Superior temporal gyrus (tissue), 1 donor: ENCODE results near the gene POU1F1.
A peak's percentile ranks its signal among the peaks of the same experiment; 100 is the strongest.
"Not testable (repeated sequence)": the region's sequence is repeated elsewhere in the genome, so short reads cannot be mapped to it uniquely, and the experiment has no call there.

Experiments used
- DNase-seq: peaks from one replicate; pipeline ENCODE4 v3.0.0-alpha.2; 2016; ENCODE audit errors: extremely low spot score

POU1F1 gene

DNA sequence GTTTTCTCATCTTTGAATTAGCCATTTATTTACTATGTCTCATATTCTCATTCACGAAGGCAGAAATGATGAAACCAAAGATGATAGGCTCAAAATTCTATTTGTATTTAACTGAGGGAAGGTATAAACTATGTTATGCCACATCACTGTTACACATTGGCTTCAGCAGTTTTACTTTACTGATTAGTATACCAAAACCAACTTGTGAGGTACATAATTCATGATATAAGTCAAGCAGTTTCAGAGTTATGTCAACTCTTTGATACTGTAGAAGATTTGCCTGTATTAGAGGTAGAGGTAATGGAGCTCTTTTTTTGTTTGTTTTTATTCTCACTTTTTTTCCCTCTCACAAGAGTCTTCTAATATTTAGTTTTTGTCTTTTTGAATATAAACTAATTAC, 26.4 kb downstream of the POU1F1 start:
- no peak for DNase-seq

DNA sequence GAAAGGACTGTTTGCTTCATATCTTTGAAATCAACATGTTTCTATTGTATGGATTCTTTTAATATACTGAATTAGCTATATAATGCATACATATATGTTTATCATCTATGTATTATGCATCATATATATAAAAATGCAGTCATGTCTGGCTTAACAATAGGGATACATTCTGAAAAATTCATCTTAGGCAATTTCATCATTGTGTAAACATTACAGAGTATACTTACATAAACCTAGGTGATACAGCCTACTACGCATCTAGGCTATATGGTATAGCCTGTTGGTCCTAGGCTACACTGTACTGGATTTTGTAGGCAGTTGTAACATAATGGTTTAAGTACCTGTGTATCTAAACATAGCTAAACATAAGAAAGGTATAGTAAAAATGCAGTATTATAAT, 27.6 kb downstream of the POU1F1 start:
- no peak for DNase-seq

DNA sequence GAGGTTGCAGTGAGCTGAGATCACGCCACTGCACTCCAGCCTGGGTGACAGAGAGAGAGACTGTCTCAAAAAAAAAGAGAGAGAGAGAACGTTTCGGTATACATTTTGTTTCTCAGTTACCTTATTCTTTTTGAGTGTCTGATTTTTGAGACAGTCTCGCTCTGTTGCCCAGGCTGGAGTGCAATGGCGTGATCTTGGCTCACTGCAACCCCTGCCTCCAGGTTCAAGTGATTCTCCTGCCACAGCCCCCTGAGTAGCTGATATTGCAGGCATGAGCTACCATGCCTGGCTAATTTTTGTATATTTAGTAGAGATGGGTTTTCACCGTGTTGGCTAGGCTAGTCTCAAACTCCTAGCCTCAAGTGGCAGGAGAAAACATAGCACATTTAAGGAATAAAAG, 28.2 kb downstream of the POU1F1 start:
- not testable (repeated sequence) for DNase-seq

DNA sequence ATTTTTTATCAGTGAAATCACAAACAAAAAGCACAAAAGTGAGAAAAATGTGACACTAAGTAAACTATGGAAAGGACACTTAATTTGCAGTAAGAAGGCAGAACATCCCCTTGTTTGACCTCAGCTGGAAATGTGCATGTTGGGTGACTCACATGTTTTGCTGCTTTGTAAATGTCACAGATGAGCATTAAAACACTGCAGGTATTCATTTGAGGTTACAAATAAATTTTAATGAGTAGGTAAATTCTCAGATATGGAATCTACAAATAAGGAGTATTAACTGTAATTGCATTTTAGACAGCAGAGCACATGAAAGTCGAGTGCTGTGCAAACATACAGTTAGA, 29.0 kb downstream of the POU1F1 start:
- DNase-seq = no peak

DNA sequence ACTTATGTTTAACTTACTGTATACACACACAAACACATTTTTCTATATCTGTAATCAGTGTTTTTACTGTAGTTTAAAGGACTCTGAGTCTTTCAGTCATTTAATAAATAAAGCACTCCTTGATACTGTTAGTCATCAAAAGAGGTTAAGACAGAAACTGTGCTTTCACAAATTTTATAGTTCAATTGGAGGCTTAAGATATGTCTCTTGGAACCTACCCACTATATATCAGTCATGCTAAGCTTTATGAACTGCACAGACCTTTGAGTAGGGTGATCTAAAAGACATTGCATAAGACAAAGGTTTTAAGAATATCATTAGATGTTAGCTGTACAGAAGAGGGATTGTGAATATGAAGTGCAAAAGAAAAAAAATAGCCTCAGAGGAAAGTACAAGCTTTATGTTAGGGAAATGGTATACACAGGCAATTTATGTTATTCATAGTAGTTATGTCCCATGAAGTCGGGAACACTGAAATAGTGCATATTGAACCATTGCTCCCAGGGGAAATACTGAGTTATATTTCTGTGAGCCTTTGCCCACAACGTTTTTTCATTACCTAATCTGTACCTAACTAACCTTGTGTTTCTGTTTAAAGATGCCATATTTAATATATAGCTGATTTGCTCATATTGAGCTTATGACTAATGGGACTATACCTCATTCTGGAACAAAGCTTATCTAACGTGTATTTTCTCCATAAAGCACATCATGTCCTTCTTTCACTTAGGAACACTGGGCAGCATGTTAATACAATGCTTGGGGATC, 29.5 kb downstream of the POU1F1 start:
- DNase-seq = no peak

DNA sequence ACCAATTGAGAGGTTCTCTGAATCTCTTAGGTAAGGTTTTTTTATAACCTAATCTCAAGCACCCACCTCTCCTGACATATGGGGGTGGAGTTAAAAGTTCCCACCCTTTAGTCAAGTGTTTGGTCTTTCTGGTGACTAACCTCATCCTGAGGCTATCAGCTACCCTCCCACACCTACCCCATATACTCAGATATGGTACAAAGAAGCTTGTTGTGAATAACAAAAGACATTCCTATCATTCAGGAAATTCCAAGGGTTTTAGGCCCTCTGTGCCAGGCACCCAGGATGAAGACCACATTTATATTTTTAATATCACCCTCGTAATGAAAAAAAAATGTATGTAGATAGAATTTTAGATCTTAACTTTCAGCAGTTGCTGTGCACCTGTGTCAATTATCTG, 40.3 kb downstream of the POU1F1 start:
- DNase-seq = no peak

DNA sequence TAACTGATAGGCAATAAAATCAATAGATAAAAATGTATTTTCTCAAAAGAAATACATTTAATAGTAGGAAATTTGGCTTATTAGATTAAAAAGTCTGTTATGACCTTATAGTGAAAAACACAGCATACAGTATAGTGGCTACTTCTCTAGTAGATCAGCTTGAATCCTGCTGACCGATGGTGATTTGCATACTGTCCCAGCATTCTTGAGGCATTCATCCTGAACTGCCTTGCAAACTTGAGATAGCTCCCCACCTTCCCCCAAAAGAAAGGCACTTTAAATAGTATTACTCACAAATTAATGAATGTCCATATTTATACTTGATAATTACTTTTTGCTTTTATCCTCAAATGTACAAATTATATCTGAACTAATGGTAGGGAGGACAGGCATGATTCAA, 42.6 kb downstream of the POU1F1 start:
- DNase-seq = no peak

DNA sequence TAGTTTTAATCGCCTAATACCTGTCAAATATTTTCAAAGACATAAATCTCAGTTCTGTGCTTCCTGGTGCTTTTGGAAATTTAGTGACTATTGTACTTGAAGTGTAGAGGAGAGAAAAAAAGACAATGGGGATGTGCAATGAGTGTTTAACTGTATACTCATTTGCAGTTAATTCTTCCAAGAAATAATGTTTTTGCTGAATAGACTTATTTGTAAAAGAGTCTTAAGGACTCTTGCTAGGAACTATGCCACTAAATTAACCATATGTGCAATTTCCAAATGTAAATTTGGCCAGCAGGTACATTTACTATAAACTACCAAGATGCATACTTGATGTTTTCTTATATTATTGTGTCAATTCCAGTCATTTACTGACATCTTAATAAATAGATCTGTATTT, 47.3 kb downstream of the POU1F1 start:
- DNase-seq = no peak

DNA sequence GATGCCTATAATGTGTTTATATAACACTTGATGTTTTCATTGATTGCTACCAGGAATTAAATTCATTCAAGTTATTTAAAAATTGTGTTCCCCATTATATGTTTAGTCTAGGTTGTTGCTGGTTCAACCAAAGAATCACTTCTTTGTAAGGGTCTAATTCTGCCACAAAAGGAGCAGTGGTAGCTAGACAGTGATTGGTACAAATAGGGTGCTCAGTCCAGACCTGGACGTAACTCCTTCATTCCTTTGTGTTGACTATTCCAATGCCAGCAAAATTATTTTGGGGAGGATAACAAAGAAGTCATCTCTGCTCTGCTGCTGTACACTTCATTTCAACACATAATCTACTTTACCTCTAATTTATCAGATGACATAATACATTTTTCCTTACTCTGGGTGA, 48.1 kb downstream of the POU1F1 start:
- no peak for DNase-seq

DNA sequence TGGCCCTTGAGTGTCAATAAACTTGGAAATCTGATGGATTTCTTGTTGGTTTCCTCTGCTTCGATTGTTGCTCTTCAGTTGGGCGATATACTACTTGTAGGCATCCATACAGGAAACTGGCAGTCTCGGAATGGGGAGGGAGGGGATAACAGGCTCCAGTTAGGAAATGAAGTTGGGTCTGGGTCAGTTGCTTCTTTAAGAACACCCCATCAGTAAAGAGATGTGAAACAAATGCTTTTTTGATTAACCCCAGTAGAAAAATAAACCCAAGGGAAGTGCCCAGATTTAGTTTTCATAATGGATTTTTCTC, 48.6 kb downstream of the POU1F1 start:
- no peak for DNase-seq

DNA sequence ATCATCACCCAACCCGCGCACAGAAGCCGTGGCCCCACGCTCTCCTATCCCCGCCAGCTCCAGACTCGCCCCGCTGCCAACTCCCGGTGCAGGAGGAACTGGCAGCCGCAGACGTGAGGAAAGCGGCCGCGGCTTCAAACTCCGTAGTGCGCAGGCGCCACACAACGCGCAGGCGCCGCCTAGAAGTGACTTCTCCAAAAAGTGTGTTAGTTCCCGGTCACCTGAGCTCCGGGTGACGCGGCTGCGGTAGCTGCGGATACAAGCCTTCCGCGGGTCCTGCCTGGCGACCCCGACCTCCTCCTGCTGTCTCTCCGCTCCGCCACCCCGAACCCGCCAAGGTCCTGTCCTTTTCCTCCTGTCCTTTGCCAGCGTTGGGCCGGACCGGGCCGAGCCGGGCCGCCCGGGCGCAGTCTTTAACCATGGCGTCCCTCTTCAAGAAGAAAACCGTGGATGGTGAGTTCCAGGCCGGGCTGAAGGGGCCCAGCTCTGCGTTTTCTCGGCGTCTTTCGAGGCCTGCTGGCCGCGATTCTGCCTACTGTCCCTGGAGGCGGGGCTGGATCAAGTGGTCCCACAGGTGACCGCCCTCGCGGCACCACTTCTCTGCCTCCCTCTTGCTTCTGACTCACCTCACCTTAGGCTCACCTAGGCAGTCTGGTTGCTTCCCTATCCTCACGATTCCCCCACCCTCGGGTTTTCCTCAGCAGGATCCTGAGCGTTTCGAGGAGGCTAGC, 49.1 kb downstream of the POU1F1 start, which contains the start of gene CHMP2B:
Gene CHMP2B, plus strand, starts transcription at position 206 of the 731 bp plus-strand sequence. Its CDS starts 214 bp downstream, at position 420.
- DNase-seq = peak; percentile 97

DNA sequence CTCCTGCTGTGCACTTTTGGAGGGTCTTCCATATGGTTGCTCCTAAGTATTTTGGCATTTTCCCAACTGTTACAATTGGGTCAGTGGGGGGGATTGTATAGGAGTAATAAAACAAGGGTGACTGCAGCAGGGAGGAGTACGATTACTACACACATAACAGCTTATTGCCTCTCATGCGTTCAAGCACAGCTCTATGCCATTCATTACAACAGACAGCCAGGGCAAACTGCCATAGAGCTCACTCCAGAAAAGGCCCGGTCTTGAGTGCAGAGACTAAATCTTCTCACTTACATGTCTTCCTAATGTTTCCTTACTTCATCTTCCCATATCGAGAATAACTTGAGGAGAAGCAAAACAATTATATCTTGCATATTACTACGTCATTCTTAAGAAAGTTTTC, 50.7 kb downstream of the POU1F1 start:
- DNase-seq = peak; percentile 72

DNA sequence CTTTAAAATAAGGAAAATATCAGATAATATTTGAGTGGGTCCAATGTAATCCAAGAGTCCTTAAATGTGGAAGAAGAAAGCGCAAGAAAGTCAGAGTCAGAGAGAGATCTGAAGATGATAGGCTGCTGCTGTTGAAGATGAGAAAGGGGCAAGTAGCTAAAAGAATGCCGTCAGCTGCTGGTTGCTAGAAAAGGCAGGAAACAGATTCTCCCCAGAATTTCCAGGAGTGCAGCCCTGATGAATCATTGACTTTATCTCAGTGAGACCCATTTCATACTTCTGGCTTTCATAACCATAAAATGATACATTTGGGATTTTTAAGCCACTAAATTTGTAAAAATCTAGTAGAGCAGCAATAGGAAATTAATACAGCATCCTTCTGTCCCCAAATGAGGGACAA, 56.8 kb downstream of the POU1F1 start:
- DNase-seq = no peak

DNA sequence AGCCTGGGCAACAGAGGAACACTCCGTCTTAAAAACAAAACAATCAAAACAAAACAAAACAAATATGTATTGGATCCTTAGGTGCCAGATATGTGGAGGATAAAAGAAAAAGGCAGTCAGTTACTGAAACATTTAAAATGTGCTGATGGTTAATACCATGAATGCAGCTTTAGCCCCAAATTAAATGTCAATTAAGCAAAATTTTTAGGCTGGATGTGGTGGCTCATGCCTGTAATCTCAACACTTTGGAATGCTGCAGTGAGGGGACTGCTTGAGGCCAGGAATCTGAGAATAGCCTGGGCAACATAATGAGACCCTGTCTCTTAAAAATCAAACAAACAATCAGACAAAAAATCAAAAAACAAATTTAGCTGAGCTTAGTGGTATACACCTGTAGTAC, 57.8 kb downstream of the POU1F1 start:
- no peak for DNase-seq
